Right atrium auricular region (tissue), 2 donors: ENCODE results near the gene PRKCZ. TPM values are rescaled to one million over a fixed set of nuclear protein-coding genes. Genes with fewer than 3 reads are reported as not detected.
A peak's percentile ranks its signal among the peaks of the same experiment; 100 is the strongest.

Experiments used
- DNase-seq: peaks from one replicate; pipeline ENCODE4 v3.0.0-alpha.2; 2019; ENCODE audit warnings: low spot score
- H3K27ac ChIP-seq, 2 donors: fragments of 200-600 bp; sonication (generic); 1 replicate in 1 of 2; 2 replicates in 1 of 2; pipeline ENCODE4 v1.5.1; 2016 to 2019
- H3K27me3 ChIP-seq, 2 donors: fragments of 200-600 bp; sonication (generic); one replicate each; pipeline versions ENCODE4 v1.5.1 to v1.6.0; 2017 to 2019
- H3K36me3 ChIP-seq: fragments of 200-600 bp; sonication (generic); one replicate; pipeline ENCODE4 v1.5.1; 2016
- H3K4me1 ChIP-seq, 2 donors: fragments of 200-600 bp; sonication (generic); one replicate each; pipeline versions ENCODE4 v1.5.1 to v1.6.0; 2017 to 2019
- H3K4me3 ChIP-seq, 2 donors: fragments of 200-600 bp; sonication (generic); 1 replicate in 1 of 2; 2 replicates in 1 of 2; pipeline ENCODE4 v1.5.1; 2017 to 2019; ENCODE audit warnings: mild to moderate bottlenecking in 1 of 2, moderate library complexity in 1 of 2
- H3K9me3 ChIP-seq, 2 donors: fragments of 200-600 bp; sonication (generic); one replicate each; pipeline ENCODE4 v1.5.1; 2019
- CTCF ChIP-seq, 2 donors: fragments of 200-600 bp; sonication (generic); IDR thresholded peaks; one replicate each; pipeline ENCODE4 v1.5.1; 2019; ENCODE audit warnings: antibody characterized with exemption in 2 of 2
- total RNA-seq, 2 donors: library from RNA; depleted of rRNA; stranded (reverse); fragments of >200 nt; gene quantifications; one replicate each; pipeline ENCODE4 v1.1.0, GENCODE V29; 2016

The PRKCZ gene
- total RNA-seq, 2 donors from 2014 or later: 15.3 to 16.4 TPM

- Histone ChIP-seq H3K4me1 (peaks cover 0 to 60% of the 10 kb centered on the region in 2 donors), H3K9me3 (no peaks in the 10 kb centered on the region), H3K36me3 (no peaks in the 10 kb centered on the region), H3K27ac (peak overlapping the region; percentile 85 to 97), H3K4me3 (peak overlapping the region in 1 of 2 donors; percentile 4), H3K27me3 (no peaks in the 10 kb centered on the region)
- DNase-seq: no peak
- TF ChIP-seq CTCF (IDR thresholded peaks at IDR 0.05): no peak
These were observed 142.1 kb downstream of the PRKCZ start for GRCh38 chr1:2192031-2192995.

DNA sequence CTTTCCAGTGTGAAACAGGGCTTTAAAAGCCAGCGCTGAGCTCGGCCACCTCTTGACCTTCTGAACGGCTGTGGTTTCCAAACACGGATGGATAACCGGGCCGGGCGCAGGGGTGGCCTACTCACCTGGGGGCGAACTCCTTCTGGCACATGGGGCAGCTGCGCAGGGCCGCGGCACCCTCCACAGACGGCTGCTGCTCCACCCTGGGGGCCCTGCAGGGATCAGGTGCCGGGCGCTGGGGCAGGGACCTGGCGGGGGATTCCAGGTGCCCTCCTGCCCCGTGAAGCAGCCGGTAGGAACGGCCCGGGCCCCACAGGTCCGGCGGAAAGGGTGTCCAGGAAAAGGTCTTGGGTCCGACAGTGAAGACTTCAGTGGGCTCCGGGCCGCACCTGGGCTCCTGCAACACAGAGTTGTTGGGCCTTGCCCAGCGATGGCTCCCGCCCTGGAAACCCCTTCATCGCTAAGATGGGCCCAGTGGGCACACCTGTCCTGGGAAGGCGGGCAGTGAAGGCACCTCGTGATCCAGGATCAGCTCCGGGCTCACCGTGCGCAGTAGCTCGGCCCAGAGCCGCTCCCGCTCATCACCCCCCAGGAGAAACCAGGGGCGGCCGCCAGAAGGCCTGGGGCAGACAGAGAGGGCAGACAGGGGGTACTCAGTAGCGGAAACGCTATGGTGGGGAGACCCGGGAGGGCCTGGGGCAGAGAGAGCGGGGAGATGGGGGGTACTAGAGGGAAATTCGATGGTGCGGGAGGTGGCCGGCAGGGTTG, 143.5 kb downstream of the PRKCZ start:
- H3K4me3 ChIP-seq: peak overlapping the region; percentile 69 to 77
- H3K27me3 ChIP-seq: no peaks in the 10 kb centered on the region
- H3K9me3 ChIP-seq: no peaks in the 10 kb centered on the region
- no peak for TF ChIP-seq CTCF (IDR thresholded peaks at IDR 0.05)
- no peak for DNase-seq
- H3K4me1 ChIP-seq: peaks cover 0 to 62% of the 10 kb centered on the region in 2 donors
- peak overlapping the region; percentile 85 to 97 for H3K27ac ChIP-seq
- no peaks in the 10 kb centered on the region for H3K36me3 ChIP-seq

DNA sequence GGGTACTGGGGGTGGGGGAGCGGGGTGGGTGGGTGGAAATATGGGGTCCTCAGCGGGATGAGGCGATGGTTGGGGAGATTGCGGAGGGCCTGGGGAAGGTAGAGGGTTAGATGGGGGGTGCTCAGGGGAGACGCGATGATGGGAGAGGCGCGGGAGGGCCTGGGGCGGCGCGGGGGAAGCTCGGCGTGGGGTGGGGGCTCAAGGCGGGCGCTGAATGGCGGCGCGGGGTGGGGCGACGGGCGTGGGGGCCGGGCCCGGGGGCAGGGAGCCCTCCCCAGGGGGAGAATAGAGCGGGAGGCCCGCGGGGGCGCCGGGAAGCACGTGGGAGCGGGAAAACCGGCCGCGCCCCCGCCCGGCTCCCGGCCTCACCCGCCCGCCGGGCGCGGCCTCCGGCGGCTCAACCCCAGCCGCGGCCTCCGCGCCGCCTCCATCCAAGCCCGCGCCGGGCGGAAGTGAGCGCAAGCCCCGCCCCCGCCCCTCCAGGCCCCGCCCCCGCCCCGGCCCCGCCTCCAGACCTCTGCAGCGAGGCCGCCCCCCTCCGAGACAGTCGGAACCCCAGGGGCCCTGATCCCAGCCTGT, 144.2 kb downstream of the PRKCZ start, which contains the start of gene FAAP20:
TSS of gene FAAP20 (minus strand) at position 454 of the 579 bp plus-strand sequence. CDS start at position 431, 23 bp downstream.
- no peak for TF ChIP-seq CTCF (IDR thresholded peaks at IDR 0.05)
- no peaks in the 10 kb centered on the region for H3K27me3 ChIP-seq
- no peaks in the 10 kb centered on the region for H3K36me3 ChIP-seq
- DNase-seq: no peak
- H3K4me1 ChIP-seq: peaks cover 0 to 62% of the 10 kb centered on the region in 2 donors
- H3K27ac ChIP-seq: peak within 1 kb of the TSS; percentile 85 to 97
- H3K9me3 ChIP-seq: no peaks in the 10 kb centered on the region
- H3K4me3 ChIP-seq: peak within 1 kb of the TSS; percentile 69 to 77

DNA sequence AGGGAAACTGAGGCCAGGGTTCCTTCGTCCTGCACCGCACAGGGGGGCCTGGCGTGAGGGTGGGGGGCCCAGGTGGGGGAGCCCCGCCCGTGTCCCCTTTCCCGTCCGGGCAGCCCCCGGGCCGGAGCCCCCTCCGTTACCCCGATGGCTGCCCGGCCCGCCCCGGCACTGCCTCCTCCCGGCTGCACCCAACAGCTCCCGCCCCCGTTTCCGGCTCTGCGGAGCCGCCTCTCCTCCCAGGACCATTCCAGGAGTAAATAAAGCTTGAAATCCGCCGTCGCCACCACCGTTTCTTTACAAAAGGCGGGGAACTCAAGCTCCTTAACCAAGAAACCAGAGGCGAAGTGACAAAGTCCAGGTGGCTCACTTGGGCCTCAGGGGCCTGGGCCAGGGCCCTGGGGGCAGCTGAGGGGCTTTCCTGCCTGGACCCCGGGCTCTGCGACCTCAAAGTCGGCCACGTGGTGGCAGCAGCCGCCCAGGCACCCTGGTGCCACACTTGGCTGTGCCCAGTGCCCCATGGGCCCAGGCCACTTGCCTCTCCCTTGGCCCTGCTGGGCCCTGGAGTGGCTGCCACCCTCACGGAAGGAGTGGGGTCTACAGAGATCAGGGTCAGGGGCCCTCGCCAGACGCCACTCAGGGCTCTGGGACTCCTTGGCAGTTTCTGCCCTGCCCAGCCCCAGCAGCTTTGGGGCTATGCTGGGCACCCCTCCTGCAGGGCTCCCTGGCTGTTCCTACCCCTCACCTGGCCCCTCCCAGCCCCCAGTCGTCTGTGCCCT, 144.9 kb downstream of the PRKCZ start:
- Histone ChIP-seq H3K9me3 (no peaks in the 10 kb centered on the region), H3K4me3 (peak overlapping the region; percentile 69 to 77), H3K4me1 (peaks cover 0 to 65% of the 10 kb centered on the region in 2 donors), H3K36me3 (no peaks in the 10 kb centered on the region), H3K27me3 (no peaks in the 10 kb centered on the region), H3K27ac (peak overlapping the region; percentile 85 to 97)
- DNase-seq: peak; percentile 93
- TF ChIP-seq CTCF (IDR thresholded peaks at IDR 0.05): peak; percentile 84 to 98

GRCh38 chr1:2195785-2196184, 145.6 kb downstream of the PRKCZ start:
- Histone ChIP-seq H3K27me3 (no peaks in the 10 kb centered on the region), H3K36me3 (no peaks in the 10 kb centered on the region), H3K9me3 (no peaks in the 10 kb centered on the region), H3K4me1 (peaks cover 0 to 65% of the 10 kb centered on the region in 2 donors), H3K4me3 (peak overlapping the region in 1 of 2 donors; percentile 77), H3K27ac (peak overlapping the region; percentile 85 to 97)
- no peak for TF ChIP-seq CTCF (IDR thresholded peaks at IDR 0.05)
- no peak for DNase-seq
